IPS-11a (cell line): Measurements from ENCODE around the gene MAPK13.
"Not testable (repeated sequence)": the region's sequence is repeated elsewhere in the genome, so short reads cannot be mapped to it uniquely, and the experiment has no call there.

Experiments used
- H3K4me3 ChIP-seq: one replicate; pipeline ENCODE4 v1.5.1; 2013; ENCODE audit warnings: low read depth, low read length, control low read depth

The MAPK13 gene

DNA sequence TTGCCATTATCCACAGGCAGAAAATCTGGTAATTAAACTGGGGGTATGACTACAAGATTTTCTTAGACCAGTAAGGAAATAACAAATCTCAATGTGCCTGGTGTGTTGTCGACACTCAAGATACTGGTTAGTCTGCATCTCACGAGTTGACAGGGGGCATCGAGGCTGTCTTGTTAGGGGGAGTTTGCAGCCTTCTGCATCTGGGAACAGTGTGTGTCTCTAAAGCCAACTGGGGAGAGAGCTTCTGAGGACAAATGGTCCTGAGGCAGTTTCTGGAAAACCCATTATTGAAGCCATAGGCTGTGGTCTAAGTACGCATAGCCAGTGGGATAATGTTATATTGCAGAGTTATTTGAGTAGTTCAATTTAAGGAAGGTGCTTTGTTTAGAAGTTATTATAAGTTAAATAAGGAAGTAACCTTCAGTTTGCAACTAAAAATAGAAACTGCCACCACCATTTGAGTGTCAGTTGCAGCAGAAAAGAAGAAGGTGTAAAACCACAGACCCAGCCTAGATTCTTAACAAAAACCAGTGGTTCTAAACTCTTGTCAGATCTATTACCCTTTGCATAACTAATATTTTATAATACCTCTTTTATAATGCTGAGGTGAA, 15.4 kb upstream of the MAPK13 start:
- H3K4me3 ChIP-seq: no peak overlapping the region

DNA sequence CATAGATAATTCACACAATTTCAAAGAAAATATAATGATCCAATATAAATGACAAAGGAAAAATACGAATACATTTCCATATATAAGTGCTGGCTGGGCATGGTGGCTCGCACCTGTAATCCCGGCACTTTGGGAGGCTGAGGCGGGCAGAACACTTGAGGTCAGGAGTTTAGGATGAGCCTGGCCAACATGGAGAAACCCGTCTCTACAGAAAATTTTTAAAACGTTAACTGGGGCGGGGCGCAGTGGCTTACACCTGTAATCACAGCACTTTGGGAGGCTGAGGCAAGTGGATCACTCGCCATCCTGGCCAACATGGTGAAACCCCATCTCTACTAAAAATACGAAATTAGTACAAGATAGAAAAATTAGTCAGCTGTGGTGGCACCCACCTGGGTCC, 14.9 kb upstream of the MAPK13 start:
- no peak overlapping the region for H3K4me3 ChIP-seq

DNA sequence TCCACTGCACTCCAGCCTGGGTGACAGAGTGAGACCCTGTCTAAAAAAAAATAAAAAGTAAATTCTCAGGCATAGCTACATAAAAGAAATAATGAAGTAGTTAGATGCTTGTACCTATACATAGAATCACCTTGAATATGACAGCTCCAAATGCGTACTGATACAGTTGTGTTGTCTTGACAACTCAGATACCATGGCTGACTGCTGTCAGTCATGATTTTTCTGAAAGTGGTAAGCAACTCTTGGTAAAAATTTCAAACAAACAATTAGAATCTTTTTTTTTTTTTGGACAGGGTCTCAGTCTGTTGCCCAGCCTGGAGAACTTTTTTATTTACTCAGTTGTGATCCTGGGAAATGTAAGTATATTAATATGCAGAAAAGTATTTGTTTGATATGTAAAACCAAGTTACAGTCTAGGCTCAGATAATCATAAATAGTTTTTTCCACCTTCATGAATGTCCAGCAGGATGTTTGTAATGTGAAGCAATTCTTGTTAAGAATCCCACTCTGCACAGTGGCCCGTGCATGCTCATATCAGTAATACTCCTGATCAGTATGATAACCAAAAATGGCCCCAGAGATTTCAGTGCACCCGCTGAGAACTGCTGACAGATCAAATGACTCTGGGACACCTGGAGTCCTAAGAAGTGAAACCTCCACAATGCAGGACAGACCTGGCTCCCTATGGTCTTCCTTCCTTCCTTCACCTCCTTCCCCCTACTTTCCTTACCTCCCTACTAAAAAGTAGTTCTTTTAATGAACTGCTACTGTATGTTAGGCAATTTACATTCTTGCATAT, 14.0 kb upstream of the MAPK13 start:
- no peak overlapping the region for H3K4me3 ChIP-seq

DNA sequence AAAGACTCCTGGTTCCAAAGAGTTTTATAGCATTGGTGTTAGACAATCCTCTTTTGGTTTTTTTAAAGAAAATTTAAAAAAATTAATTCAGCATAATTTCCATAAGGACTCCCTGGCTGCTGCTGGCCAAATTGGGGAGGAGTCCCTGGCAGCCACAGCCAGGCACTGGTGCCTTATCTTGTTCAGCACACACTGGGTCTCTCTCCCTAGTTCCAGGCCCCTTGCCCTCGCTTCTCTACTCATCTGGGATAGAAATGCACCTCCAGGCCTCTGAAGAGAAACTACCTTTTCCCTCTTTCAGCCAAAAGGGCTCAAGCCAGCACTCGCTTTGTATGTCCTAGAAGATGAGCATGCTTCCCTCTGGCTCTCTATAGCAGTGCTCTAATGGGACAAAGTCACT, 13.4 kb upstream of the MAPK13 start:
- no peak overlapping the region for H3K4me3 ChIP-seq

DNA sequence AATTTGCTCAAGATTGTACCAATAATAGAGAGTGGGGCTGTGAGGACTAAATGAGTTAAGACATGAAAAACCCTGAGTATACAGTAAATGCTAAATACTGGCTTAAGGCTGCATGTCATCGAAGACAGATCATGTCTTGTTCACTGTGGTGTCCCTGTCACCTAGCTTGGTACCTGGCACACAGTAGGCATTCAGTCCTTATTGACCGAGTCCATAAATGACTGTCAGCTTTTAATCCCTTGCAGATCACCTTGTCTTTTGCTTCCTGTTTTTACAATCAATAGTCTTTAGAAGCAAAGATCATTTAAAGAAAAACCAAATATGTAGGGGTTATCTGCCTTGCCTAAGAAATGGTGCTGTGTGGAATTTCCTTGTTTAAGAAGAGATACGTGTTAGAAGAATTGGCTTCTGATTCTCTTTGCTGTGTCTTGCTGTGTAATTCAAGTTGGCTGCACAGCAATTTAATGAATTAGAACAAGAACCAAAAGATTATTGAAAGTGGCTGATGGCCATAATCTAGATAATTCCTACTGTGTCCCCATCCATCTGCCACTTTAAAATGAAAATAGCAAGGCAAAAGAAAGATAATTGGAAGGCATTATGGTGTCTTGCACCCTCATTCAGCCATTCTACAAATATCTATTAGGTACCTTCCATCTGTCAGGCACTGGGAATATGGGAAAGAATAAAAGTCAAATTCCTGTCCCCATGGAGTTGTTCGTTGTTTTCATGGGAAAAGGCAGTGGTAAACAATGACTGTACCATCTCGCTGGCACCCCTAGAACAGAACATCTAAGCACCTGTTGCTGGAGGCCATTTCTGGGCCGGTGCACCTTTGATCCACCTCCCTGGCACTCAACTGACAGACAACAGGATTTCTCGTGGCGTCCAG, 12.4 kb upstream of the MAPK13 start:
- H3K4me3 ChIP-seq: no peak overlapping the region

DNA sequence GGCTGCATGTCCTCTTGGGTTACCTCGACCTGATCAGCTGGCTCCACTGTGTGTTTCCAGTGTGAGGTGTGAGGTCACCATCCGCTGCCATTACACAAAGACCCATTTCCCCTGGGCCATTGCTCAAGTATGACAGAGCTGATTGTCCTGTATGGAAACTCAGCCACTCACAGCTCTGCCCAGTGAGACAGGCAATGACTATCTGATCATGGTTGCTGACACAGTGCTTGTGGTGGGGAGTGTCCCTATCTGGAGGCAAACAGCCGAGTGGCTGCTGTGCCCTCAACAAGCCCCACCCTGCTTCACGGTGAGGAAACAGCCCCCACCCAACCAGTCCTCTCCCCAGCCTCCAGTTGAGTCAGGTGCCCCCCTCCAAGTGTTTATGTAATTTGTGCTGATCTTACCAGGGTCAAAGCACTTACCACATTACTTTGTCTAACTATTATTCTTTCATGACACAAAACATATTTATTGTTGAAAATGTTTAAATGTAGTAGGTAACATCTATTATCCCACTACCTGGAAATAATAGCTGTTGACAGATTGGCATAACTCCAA, 11.7 kb upstream of the MAPK13 start:
- no peak overlapping the region for H3K4me3 ChIP-seq

DNA sequence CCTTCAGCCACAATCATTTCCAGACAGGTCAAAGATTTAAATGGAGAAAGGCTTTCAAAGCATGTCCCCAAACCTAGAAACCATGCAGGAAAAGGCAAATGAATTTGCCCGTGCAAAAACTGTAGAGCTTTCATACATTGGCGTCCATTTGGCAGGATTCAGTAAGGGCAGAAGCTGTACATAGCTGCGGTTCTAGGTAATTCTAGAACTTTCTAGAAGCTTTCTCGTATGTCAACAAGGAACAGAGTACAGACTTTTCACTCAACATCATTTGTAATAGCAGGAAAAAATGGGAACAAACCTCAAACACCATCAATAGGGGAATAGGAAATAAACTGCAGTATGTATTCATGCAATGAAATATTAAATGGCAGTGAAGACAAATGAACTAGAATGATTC, 11.1 kb upstream of the MAPK13 start:
- no peak overlapping the region for H3K4me3 ChIP-seq

DNA sequence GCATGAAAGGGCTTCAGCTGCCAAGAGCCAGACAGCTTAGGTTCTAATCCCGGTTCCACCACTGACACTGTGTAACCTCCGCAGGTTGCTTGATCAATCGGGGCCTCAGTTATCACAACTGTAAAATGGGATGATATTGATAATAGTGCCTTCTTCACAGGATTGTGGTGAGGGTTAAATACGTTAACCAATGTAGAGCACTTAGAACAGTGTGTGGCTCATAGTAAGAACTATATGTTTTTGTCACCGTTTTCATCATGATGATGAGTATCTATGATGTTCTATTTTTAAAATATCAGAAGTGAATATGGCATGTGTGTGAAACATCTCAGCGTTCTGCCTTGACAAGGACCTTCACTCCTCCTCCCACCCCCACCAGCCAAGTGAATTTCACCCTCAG, 10.3 kb upstream of the MAPK13 start:
- H3K4me3 ChIP-seq: no peak overlapping the region

DNA sequence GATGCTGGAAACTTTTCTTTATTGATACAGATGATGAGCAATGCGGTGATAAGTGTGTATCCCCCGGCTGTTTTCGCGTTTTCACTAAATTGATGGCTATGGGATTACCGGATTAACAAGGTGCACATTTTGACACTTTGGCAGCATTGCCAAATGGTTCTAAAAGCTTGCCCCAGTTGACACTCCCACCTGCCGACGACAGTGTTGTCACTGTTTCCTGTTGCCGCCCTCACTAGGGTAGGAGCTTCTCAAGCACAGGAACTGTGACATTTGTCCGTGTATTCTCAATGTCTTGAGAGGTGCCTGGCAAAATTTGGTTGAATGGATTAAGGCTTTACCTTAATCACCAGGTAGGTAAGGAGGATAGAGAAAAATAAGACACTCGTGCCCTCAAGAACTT, 9.8 kb upstream of the MAPK13 start:
- no peak overlapping the region for H3K4me3 ChIP-seq

DNA sequence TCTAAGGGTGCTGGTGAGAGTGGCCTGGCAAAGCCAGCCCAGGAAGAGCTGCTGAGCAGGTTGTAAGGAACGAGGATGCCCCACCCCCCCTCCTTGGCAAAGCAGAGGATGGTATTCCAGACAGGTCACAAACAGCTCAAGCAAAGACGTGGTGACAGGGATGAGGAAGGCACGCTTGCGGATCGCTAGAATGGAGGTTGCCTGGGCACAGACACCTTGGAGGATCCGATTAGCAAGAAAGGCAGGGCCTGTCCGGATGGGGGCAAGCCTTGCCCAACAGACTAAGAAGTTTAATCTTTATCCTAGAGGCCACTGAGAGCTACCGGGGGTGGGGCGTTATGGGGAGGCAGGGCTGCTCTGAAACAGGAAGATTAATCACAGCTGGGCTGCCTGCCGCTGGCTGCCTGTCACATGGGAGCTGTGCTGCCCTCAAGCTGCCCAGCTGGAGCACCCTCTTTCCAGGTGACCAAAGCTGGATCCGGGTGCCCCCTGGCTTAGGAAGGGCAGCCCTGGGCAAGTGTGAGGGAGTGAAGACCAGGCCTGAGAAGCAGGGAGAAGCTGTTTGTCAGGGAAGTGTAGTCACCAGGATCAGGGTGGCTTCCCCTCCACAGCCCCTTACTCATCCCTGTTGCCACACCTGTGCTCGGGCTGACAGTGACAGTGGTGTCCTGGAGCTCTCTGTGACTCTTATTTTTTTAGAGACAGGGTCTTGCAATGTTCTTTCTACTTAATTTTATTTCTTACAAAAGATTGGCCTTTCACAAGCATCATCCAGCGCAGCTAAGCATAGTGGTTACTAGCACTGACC, 9.1 kb upstream of the MAPK13 start:
- no peak overlapping the region for H3K4me3 ChIP-seq

DNA sequence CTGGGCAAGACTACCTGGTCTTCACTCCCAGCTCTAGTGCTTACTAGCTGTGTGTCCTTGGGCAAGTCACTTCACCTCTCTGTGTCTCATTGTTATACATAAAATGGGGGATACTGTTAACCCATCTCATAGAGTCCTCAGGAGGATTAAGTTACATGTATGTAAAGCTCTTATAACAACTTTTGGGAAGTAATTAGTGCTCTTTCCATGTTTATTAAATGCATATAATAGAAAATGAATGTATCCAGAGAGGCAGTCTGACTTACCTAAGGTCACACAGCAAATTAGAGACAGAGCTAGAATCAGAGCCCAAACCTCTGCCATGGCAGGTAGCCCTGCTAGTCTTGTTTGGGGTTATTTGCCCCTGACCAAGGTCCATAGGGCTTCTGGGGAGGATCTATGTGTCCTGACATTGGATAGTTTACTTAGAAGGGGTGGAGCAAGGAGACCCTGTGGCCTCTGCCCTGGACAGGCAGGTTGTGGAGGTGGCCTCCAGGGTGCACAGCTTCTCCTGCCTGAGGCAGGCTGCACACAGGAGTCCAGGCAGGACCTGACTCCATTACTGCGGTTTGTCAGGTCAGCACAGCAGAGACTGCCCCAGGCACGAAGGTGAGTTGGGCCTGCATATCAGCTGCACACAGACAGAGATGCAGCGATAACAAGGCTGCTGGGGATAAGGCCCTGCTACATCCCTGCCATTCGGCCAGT, 8.4 kb upstream of the MAPK13 start:
- no peak overlapping the region for H3K4me3 ChIP-seq

DNA sequence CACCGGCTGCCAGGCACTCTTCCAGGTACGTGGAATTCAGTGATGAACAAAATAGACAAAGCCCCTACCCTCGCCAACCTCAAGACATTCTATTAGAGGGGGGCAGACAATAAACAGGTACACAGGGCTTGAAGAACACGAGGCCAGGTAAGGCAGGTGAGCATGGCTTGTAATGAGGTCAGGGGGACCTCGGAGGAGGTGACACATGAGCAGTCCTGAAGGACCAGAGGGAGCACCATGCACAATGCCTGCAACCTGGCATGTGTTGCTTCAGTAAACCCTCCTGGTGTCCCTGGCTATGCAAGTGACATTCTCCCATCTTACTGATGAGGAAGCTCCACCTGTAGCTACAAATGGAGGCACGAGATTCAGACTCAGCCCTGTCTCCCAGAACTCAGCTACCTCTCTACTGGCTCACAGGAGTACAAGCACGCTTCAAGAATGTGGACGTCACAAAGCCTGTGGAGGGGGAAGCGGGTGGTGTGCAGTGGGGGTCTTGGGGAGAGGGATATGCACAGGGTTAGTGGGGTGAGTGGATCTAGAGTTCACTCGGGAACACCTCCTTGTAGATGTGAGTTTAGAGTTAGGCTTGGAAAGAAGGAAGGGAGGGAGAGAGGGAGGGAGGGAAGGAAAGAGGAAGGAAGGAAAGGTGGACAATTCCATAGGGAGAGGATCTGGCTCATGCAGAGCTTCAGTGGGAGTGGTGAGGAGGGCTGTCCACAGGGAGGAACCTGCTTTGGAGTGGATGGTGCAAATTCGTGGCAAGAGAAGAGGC, 7.6 kb upstream of the MAPK13 start:
- no peak overlapping the region for H3K4me3 ChIP-seq

DNA sequence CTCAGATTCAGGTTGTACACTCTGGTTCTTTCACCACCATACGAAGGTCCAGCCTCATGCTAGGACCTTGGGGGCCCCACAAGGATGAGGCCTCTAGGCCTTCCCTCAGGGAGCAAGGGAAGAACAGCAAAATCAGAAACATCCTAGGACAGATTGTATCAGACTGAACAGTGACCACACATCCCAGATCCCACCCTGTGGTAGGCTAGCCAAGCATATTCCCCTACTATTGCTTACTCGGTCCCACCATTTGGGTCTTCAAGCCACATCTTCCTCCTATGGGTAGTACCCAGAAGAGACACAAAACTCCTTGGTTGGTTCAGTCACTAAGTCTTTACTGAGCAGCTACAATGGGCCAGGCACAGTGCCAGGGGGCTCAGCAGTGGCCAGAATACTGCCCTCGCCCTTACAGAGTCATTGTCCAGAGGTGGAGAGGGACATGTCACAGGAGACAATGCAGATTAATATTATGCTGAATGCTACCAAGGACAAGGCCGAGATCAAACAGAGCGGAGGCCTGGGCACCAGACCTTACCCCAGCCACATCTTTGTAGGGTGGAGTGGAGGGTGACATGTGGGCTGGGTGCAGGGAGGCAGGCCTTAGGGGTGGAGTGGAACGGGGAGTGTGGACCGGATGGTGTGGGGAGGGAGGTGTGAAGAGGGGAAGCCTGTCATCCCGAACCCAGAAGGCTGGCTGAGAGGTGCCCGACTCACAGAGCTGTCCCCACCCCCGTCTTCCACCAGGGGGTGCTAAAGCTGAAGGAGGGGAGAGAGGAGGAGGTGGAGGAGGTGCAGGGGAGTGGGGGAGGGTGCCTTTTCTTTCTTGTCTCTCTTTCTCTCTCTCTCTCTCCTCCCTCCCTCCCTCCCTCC, 6.8 kb upstream of the MAPK13 start:
- H3K4me3 ChIP-seq: no peak overlapping the region

DNA sequence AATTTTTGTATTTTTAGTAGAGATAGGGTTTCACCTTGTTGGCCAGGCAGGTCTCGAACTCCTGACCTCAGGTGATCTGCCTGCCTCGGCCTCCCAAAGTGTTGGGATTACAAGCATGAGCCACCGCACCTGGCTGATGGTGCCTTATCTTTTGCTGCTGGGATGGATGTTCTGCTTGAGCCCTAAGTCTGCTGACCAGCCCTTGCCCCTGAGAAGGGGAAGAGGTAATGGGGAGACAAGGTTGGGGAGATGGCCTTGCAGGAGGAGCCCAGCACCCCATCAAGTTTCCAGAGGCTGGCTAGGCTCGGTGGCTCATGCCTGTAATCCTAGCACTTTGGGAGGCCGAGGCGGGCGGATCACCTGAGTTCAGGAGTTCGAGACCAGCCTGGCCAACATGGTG, 6.0 kb upstream of the MAPK13 start:
- H3K4me3 ChIP-seq: not testable (repeated sequence)

DNA sequence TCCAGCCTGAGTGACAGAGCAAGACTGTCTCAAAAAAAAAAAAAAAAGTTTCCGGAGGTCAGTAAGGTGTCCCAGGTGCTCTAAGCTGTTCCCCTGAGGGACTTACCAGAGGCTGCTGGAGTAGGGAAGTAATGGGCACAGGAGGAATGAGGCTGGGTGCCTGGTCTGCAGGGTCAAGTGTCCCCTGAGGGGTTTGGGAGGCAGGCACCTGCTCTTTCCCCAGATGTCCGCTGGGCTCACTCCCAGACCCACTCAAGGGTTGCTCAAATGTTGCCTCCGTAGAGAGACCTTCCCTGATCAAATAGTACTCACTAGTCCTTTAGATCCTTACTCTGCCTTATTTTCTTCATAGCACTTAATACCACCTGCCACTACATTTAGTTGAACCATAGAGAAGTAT, 5.4 kb upstream of the MAPK13 start:
- H3K4me3 ChIP-seq: no peak overlapping the region

DNA sequence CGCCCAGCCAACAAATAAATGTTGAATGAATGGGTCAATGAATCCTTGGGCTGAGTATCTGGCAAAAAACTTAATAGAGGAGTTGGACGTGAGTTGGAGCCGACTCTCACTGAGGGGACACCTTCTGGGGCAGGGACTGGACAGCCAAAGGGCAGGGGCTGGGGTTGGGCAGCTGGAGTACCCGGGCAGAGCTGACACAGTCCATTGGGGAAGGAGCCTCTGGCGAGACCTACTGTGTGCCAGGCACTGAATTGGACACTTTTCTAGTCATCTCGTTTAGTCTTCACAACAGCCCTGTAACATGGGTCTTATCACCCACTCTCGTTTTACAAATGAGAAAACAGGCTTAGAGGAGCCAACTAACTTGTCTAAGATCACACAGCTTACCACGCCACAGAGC, 4.7 kb upstream of the MAPK13 start:
- no peak overlapping the region for H3K4me3 ChIP-seq

DNA sequence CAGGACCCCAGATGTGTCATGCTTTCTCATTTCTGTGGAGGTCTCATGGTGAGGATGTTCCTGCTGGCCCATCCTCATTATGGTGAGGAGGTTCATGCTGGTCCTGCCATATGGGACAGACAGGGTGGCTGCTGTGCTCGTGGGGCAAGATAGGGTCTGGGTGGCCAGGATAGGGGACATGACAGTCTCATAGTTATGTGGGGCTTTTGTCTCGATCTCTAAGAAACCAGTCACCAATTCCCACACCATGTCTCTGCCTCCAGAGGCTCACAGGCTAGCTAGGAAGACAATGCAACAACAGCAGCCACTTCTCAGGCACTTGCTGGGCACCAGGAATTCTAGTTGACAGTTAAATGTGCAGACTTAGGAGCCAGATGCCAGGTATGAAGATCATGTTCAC, 4.2 kb upstream of the MAPK13 start:
- no peak overlapping the region for H3K4me3 ChIP-seq
